AG04449 (cell line): ENCODE measurements around the gene TNRC6A.

ENCODE experiments used
- CTCF ChIA-PET: fragments of 350-600 bp; formaldehyde crosslinking; extraction: SDS; loops from one replicate; lab custom pipeline; 2021; ENCODE audit warnings: antibody characterized with exemption; lab: Yijun Ruan, JAX
- POLR2A ChIA-PET: fragments of 400-600, 350-600 bp; formaldehyde crosslinking; extraction: SDS; loops from one replicate; lab custom pipeline; 2020; ENCODE audit warnings: antibody characterized with exemption, inconsistent platforms; lab: Yijun Ruan, JAX
- DNase-seq: peaks from one replicate; pipeline ENCODE4 v3.0.0-alpha.2; 2010; ENCODE audit warnings: low read depth, low spot score
- H3K4me3 ChIP-seq: 2 replicates; pipeline ENCODE4 v1.5.1; 2011; ENCODE audit warnings: low read depth, mild to moderate bottlenecking, control low read depth, low read length
- CTCF ChIP-seq: IDR thresholded peaks from one replicate; pipeline ENCODE4 v1.5.1; 2011; ENCODE audit warnings: mild to moderate bottlenecking, moderate library complexity, low read length, control low read depth, inconsistent platforms; ENCODE audit not compliant: insufficient read depth; ENCODE audit errors: missing control alignments

Gene TNRC6A

GRCh38 chr16:24815021-24815420 lies 85.6 kb downstream of the TNRC6A start:
- no peak overlapping the region for H3K4me3 ChIP-seq
- TF ChIP-seq CTCF: no peak
- ChIA-PET CTCF (interaction anchor here (1.0 to 4.3 kb wide), 2 partner anchors 14 to 236 kb away, joined by 3 to 14 read pairs; no protein-coding TSS in a partner anchor), POLR2A (no interaction called here)
- no peak for DNase-seq

- POLR2A ChIA-PET: interaction anchor here (0.6 kb wide), 1 partner anchor 1262 kb away, joined by 3 read pairs; no protein-coding TSS in a partner anchor
- no peak for TF ChIP-seq CTCF
- CTCF ChIA-PET: interaction anchor here (0.7 to 1.7 kb wide), 2 partner anchors 10 to 406 kb away, joined by 3 to 5 read pairs; no protein-coding TSS in a partner anchor
- no peak for DNase-seq
- H3K4me3 ChIP-seq: no peak overlapping the region
Observed at GRCh38 chr16:24816688-24817087, 87.2 kb downstream of the TNRC6A start.

- no peak for TF ChIP-seq CTCF
- POLR2A ChIA-PET: no interaction called here
- CTCF ChIA-PET: interaction anchor here (1.0 to 2.2 kb wide), 2 partner anchors 10 to 239 kb away, joined by 3 to 6 read pairs; no protein-coding TSS in a partner anchor
- no peak for DNase-seq
- no peak overlapping the region for H3K4me3 ChIP-seq
Observed at GRCh38 chr16:24819462-24820040, 90.1 kb downstream of the TNRC6A start.

- POLR2A ChIA-PET: no interaction called here
- no peak overlapping the region for H3K4me3 ChIP-seq
- no peak for DNase-seq
- TF ChIP-seq CTCF: no peak
- CTCF ChIA-PET: interaction anchor here (0.6 to 2.8 kb wide), 4 partner anchors 9 to 82 kb away, joined by 3 to 11 read pairs (median 4); no protein-coding TSS in a partner anchor
Observed at GRCh38 chr16:24820522-24820921, 91.1 kb downstream of the TNRC6A start.

GRCh38 chr16:24821129-24821528 lies 91.7 kb downstream of the TNRC6A start:
- CTCF ChIA-PET: interaction anchor here (0.7 to 2.8 kb wide), 3 partner anchors 9 to 13 kb away, joined by 4 to 11 read pairs (median 4); no protein-coding TSS in a partner anchor
- no peak overlapping the region for H3K4me3 ChIP-seq
- POLR2A ChIA-PET: no interaction called here
- no peak for DNase-seq
- no peak for TF ChIP-seq CTCF

- DNase-seq: no peak
- ChIA-PET POLR2A (no interaction called here), CTCF (interaction anchor here (1.0 to 2.8 kb wide), 2 partner anchors 10 to 12 kb away, joined by 4 to 11 read pairs; no protein-coding TSS in a partner anchor)
- TF ChIP-seq CTCF: no peak
- H3K4me3 ChIP-seq: no peak overlapping the region
Observed at GRCh38 chr16:24822542-24822941, 93.1 kb downstream of the TNRC6A start.
